Astrocyte of the hippocampus (primary cell): ENCODE data around the gene TARS2.

ENCODE experiments used
- DNase-seq: peaks from one replicate; pipeline ENCODE4 v3.0.0; 2011; ENCODE audit warnings: low read depth, low spot score

TARS2 gene

DNA sequence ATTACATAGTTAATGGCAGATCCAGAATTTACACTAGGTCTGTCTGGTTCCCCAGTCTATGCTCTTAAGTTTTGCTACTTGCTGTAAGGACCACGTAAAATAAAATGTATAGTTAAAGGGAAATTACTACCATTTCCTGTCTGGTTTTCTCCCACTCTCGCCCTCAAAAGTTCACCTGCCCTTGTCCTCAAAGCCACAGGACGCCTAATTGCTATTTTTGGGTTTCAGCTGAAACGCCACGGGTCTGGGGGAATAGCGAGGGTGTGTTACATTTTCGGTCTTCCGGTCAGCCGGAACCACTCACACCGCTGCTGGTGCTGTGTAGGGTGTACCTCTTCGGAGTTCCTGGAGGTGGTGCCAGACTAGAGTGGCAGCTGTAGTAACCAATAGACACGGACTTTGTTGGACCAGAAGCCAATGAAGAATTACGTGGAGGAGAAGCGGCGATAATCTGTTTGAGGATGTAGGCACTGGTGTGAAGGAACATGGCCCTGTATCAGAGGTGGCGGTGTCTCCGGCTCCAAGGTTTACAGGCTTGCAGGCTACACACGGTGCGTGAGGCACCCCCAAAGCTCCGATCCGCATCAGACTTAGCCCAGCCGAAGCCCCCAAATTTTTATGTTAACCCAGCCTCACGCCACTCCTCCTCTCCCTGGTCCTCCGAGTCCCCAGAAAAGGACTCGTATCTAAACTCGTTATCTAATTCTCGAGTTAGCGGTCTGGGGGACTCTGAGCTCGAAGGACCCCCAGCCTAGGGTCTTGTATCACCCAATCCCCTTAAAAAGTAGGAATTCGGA is at the start of gene TARS2:
TSS of gene TARS2 (plus strand) at position 454 of the 797 bp plus-strand sequence. CDS start at position 486, 32 bp downstream.
- DNase-seq: peak; percentile 99

DNA sequence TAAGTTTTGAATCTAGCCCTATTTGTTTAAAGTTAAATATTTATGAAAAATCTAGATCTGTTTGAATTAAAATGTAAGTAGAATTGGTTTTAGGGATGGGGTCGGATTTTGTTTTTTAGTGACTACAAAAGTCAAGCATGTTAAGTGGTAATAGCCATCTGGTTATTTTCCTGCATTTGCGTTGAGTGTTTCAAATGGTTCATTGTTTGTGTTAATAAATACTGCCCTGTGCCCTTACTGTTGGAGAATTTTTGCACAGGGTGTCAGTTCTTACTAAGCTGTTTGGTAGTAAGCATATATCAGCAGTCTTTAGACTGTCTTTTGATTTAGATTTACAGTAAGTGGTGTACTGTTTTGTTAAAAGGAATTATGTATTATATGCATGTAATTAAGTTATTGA is 46.1 kb upstream of the TARS2 start:
- DNase-seq: no peak

DNA sequence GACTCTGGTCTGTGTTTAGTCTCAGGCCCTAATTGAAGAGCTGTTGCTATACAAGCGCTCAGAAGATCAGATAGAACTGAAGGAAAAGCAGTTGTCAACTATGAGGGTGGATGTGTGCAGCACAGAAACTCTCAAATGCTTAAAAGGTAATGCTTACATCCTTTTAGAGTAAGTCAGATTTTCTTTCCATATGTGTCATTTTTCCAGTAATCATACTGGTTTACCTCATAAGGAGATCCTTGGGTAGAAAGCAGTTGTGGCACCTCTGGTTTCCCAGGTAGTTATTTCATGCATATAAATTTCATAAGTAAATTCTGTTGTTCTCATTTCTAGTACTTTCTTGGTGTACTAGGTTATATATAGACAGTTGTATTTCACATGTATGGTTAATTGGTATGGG is 43.0 kb upstream of the TARS2 start:
- DNase-seq: no peak

DNA sequence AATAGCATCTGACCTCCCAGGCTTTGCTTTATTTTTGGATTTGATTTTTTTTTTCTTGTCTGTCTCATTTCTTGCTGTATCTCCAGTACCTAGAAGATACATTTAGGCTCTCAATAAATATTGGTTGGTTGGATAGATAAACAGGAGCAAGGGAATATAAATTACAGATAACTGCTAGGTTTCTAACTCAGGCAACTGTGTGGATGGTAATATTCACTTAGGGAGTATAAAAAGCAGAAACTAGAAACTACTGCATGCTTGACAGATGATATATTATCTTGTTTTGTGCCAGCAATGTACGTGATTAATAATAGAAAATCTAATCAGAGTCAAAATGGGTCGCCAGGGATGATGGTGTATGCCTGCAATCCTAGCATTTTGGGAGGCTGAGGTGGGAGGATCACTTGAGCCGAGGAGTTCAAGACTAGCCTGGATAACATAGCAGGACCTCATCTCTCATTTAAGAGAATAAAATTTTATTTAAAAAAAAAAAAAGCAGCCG is 31.0 kb upstream of the TARS2 start:
- no peak for DNase-seq

DNA sequence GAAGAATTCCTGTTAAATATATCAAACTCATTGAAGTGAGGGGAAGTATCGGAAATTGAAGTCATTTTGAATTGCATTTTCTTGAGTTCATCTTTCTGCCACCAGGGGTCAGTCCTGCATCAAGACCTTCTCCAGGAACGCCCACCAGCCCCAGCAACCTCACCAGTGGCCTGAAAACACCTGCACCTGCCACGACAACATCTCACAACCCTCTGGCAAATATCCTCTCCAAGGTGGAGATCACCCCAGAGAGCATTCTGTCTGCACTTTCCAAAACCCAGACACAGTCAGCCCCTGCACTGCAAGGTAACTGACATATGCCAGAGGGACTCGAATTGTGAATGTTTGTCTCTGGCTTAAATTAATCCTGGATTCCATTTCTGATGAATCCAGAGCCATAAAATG is 22.8 kb upstream of the TARS2 start:
- DNase-seq: peak; percentile 76

DNA sequence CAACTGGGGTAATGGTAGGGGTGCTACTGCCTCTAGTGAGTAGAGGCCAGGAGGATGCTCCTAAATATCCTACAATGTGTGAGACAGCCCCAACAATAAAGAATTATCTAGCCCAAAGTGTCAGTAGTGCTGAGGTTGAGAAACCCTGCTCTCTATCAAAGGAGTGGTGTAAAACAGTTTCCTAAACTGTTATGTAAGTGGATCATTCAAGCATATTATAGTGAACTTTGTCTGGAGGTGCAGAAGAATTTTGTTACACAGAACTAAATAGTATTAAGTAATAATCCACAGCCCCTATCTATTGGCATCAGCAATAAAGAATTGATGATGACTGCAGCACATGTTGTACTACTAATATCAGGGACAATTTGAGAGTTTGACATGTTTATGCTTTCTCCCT is 20.3 kb upstream of the TARS2 start:
- no peak for DNase-seq

- DNase-seq: no peak
Measured at GRCh38 chr1:150469291-150469690, 17.9 kb upstream of the TARS2 start.

- DNase-seq: no peak
Measured at GRCh38 chr1:150472601-150473200, 14.5 kb upstream of the TARS2 start.

- no peak for DNase-seq
Measured at GRCh38 chr1:150473659-150474058, 13.6 kb upstream of the TARS2 start.

- no peak for DNase-seq
Measured at GRCh38 chr1:150474869-150475268, 12.3 kb upstream of the TARS2 start.

DNA sequence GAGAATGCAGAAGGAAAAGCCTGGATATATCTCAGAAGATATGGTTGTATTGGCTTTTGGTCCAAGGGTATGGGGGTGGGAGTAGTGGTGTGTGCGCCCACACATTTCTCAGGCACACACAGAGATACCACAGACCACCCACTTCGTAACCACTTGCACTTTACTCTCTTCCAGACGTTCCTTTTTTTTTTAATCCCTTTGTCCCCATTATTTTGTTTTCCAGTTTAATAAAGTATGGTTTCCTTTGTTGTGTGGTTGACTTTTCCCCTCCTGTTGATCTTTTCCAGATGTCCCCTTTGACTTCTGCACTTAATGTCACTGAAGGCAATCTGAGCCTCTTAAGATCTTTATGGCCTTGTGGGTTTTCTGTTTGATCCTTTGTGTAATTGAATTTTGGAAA is 10.5 kb upstream of the TARS2 start:
- no peak for DNase-seq

DNA sequence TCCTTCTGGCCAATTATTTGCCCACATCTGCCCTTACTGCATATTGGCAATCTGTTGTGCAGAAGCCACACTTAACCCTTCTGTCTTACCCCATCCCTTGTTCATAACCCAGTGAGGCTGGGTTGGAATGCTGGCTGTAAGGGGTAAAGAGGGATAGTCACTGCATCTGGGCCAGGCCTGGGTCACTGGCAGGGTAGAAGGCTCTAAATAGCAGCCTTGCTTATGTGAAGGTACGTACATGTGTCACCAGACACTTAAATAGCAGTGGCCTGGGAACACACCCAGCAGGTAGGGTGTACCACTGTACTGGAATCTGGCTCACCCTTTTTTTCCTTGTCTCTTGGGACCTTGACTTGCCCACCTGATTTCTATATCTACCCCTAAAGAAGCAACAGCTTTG is 9.9 kb upstream of the TARS2 start:
- no peak for DNase-seq

GRCh38 chr1:150477733-150478132 is 9.5 kb upstream of the TARS2 start:
- DNase-seq: no peak

GRCh38 chr1:150479370-150479769 is 7.8 kb upstream of the TARS2 start:
- DNase-seq: no peak

GRCh38 chr1:150479927-150480352 is 7.3 kb upstream of the TARS2 start:
- DNase-seq: no peak

- DNase-seq: peak; percentile 12
Measured at GRCh38 chr1:150484431-150484830, 2.8 kb upstream of the TARS2 start.

DNA sequence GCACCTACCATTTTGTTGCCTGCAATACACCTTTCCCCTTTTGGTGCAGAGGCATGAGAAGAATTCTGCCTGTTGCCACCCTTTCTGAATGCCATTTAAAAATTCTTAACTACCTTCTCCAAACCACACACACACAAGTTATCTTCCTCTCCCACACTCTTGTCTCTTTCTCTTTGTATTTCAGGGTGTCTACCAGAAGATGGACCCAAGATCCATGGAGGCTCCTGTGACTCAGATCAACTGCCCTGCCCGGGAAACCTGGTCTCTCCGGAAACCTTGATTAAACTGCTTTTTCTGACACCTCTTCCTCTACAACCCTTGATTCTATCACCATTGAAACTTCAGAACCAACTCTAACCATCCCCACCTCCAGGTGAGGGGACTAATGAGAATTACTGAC is 2.4 kb upstream of the TARS2 start:
- DNase-seq: peak; percentile 19

GRCh38 chr1:150487763-150488115 is 520 bp downstream of the TARS2 start:
- DNase-seq: no peak

- DNase-seq: no peak
Measured at GRCh38 chr1:150493175-150493574, 6.0 kb downstream of the TARS2 start.

DNA sequence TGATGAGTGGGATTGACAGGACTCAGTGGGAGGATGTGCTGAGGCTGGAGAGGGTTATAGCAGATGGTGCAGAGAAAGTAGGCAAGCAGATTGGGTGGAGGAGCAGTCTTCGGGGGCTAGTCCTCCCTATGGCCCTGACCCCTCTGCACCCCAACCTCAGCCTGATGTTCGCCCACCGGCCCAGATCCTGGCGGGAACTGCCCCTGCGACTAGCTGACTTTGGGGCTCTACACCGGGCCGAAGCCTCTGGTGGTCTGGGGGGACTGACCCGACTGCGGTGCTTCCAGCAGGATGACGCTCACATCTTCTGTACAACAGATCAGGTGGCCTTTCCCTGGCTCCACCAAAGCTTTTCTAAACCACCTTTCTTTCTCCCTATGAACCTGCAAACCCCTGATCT is 11.1 kb downstream of the TARS2 start:
- no peak for DNase-seq

- DNase-seq: no peak
Measured at GRCh38 chr1:150505431-150505830, 18.2 kb downstream of the TARS2 start.

DNA sequence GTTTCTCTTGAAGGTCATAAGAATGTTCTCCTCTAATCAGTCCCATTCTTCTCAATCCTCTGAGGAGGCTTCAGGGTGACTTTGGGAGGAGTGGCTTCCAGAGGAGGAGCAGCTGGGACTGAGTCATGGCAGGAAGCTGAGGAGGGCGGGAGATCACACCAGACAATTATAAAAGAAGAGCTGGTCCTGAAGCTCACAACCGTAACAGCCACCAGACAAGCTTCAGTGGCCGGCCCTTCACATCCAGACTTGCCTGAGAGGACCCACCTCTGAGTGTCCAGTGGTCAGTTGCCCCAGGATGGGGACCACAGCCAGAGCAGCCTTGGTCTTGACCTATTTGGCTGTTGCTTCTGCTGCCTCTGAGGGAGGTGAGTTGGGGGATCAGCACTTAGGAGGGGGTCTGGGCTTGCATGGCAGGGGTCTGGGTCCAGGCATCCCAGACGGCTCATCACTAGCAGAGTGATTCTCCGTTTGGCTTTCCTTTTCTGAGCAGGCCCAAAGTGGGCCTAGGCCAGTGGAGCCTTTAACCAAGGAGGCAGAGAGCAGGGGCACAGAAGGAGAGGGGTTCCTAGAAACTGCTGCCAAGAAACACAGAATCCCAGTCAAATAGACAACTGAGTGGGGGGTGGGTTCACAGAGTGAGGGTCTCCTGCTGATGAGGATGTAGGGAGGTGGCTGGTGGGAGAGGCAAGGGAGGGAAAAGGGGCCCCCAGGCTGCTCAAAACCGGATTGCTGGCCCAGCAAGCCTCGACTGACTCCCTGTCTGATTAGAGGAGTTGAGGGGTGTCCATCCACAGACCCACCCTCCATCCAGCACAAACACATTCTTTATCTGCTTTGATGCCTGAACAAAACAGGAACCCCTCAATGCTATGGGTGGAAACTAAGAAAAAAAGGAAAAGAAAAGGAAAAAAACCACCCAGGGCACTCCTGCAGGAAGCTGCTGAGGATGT is 21.0 kb downstream of the TARS2 start, which contains the start of gene ECM1:
TSS of gene ECM1 (plus strand) at position 198 of the 953 bp plus-strand sequence. CDS start at position 299, 101 bp downstream.
- DNase-seq: peak; percentile 54
